ENCODE data around the gene TTR.
A peak's percentile ranks its signal among the peaks of the same experiment; 100 is the strongest.

The TTR gene

GRCh38 chr18:31577195-31577594, 14.5 kb upstream of the TTR start:
- no CpG with 5 or more reads among the region's 1 CpG for WGBS (ENCODE audit: extremely low coverage, insufficient coverage, insufficient read length)
- Histone ChIP-seq H4K8ac (ENCODE audit: low read depth, low read length) (no peak overlapping the region), H3K23ac (ENCODE audit: low read length) (no peak overlapping the region), H3K9ac (ENCODE audit: low read length) (no peak overlapping the region), H2BK5ac (ENCODE audit: low read depth, low read length, poor library complexity) (no peak overlapping the region), H2AK5ac (ENCODE audit: low read length) (no peak overlapping the region), H2BK12ac (ENCODE audit: low read length) (no peak overlapping the region), H3K14ac (ENCODE audit: low read length) (no peak overlapping the region), H2AFZ (ENCODE audit: insufficient read depth, low read length, poor library complexity) (no peak overlapping the region), H3K36me3 (ENCODE audit: control insufficient read depth in 1 of 2, insufficient read depth in 2 of 2, low read length in 2 of 2) (no peaks in the 10 kb centered on the region), H3K27me3 (ENCODE audit: insufficient read depth, low read length) (no peaks in the 10 kb centered on the region), H3K4ac (ENCODE audit: low read depth, low read length) (no peak overlapping the region), H3K79me1 (ENCODE audit: low read length) (no peaks in the 10 kb centered on the region), H3K18ac (ENCODE audit: low read length) (no peak overlapping the region), H3K79me2 (ENCODE audit: control insufficient read depth, insufficient read depth, low read length, poor library complexity) (no peaks in the 10 kb centered on the region), H3K4me3 (ENCODE audit: low read depth, low read length) (no peak overlapping the region), H2BK120ac (ENCODE audit: insufficient read depth, low read length, poor library complexity) (no peak overlapping the region), H3K9me3 (ENCODE audit: insufficient read depth, low read depth, low read length) (no peaks in the 10 kb centered on the region), H3K27ac (ENCODE audit: low read depth, low read length) (no peak overlapping the region), H3K4me2 (ENCODE audit: low read length) (no peak overlapping the region), H4K91ac (ENCODE audit: low read depth, low read length) (no peak overlapping the region), H3K4me1 (ENCODE audit: control insufficient read depth in 1 of 2, insufficient read depth in 2 of 2, low read length in 2 of 2) (peaks cover 3 to 4% of the 10 kb centered on the region in 2 experiments), H4K12ac (ENCODE audit: low read depth, low read length) (no peak overlapping the region)
- DNase-seq, result no peak

GRCh38 chr18:31578126-31578525, 13.6 kb upstream of the TTR start:
- Histone ChIP-seq H3K9me3 (ENCODE audit: insufficient read depth, low read depth, low read length) (no peaks in the 10 kb centered on the region), H3K18ac (ENCODE audit: low read length) (no peak overlapping the region), H3K9ac (ENCODE audit: low read length) (no peak overlapping the region), H3K79me2 (ENCODE audit: control insufficient read depth, insufficient read depth, low read length, poor library complexity) (no peaks in the 10 kb centered on the region), H4K12ac (ENCODE audit: low read depth, low read length) (no peak overlapping the region), H2BK12ac (ENCODE audit: low read length) (no peak overlapping the region), H3K4me2 (ENCODE audit: low read length) (no peak overlapping the region), H3K27ac (ENCODE audit: low read depth, low read length) (no peak overlapping the region), H3K4ac (ENCODE audit: low read depth, low read length) (no peak overlapping the region), H4K8ac (ENCODE audit: low read depth, low read length) (no peak overlapping the region), H3K27me3 (ENCODE audit: insufficient read depth, low read length) (no peaks in the 10 kb centered on the region), H3K36me3 (ENCODE audit: control insufficient read depth in 1 of 2, insufficient read depth in 2 of 2, low read length in 2 of 2) (no peaks in the 10 kb centered on the region), H2BK5ac (ENCODE audit: low read depth, low read length, poor library complexity) (no peak overlapping the region), H3K4me1 (ENCODE audit: control insufficient read depth in 1 of 2, insufficient read depth in 2 of 2, low read length in 2 of 2) (peaks cover 3 to 4% of the 10 kb centered on the region in 2 experiments), H3K14ac (ENCODE audit: low read length) (no peak overlapping the region), H2AFZ (ENCODE audit: insufficient read depth, low read length, poor library complexity) (no peak overlapping the region), H2BK120ac (ENCODE audit: insufficient read depth, low read length, poor library complexity) (no peak overlapping the region), H3K23ac (ENCODE audit: low read length) (no peak overlapping the region), H4K91ac (ENCODE audit: low read depth, low read length) (no peak overlapping the region), H3K4me3 (ENCODE audit: low read depth, low read length) (no peak overlapping the region), H3K79me1 (ENCODE audit: low read length) (no peaks in the 10 kb centered on the region), H2AK5ac (ENCODE audit: low read length) (no peak overlapping the region)
- no peak for DNase-seq
- no CpG with 5 or more reads among the region's 4 CpGs for WGBS (ENCODE audit: extremely low coverage, insufficient coverage, insufficient read length)

- no CpG with 5 or more reads among the region's 2 CpGs for WGBS (ENCODE audit: extremely low coverage, insufficient coverage, insufficient read length)
- no peak for DNase-seq
Measured at GRCh38 chr18:31579375-31579774, 12.3 kb upstream of the TTR start.

GRCh38 chr18:31581498-31582197, 10.0 kb upstream of the TTR start:
- Histone ChIP-seq H3K23ac (ENCODE audit: low read length) (no peak overlapping the region), H3K4me3 (ENCODE audit: low read depth, low read length) (no peak overlapping the region), H3K14ac (ENCODE audit: low read length) (no peak overlapping the region), H3K9ac (ENCODE audit: low read length) (no peak overlapping the region), H3K79me2 (ENCODE audit: control insufficient read depth, insufficient read depth, low read length, poor library complexity) (no peaks in the 10 kb centered on the region), H4K12ac (ENCODE audit: low read depth, low read length) (no peak overlapping the region), H4K8ac (ENCODE audit: low read depth, low read length) (no peak overlapping the region), H3K4me1 (ENCODE audit: control insufficient read depth in 1 of 2, insufficient read depth in 2 of 2, low read length in 2 of 2) (peaks cover 3 to 4% of the 10 kb centered on the region in 2 experiments), H3K9me3 (ENCODE audit: insufficient read depth, low read depth, low read length) (no peaks in the 10 kb centered on the region), H2BK12ac (ENCODE audit: low read length) (no peak overlapping the region), H3K36me3 (ENCODE audit: control insufficient read depth in 1 of 2, insufficient read depth in 2 of 2, low read length in 2 of 2) (no peaks in the 10 kb centered on the region), H2AK5ac (ENCODE audit: low read length) (no peak overlapping the region), H3K18ac (ENCODE audit: low read length) (no peak overlapping the region), H4K91ac (ENCODE audit: low read depth, low read length) (no peak overlapping the region), H3K79me1 (ENCODE audit: low read length) (peaks cover 2% of the 10 kb centered on the region), H3K4ac (ENCODE audit: low read depth, low read length) (no peak overlapping the region), H2BK5ac (ENCODE audit: low read depth, low read length, poor library complexity) (peak overlapping the region; percentile 35), H2BK120ac (ENCODE audit: insufficient read depth, low read length, poor library complexity) (no peak overlapping the region), H3K4me2 (ENCODE audit: low read length) (no peak overlapping the region), H3K27ac (ENCODE audit: low read depth, low read length) (peak overlapping the region; percentile 23), H2AFZ (ENCODE audit: insufficient read depth, low read length, poor library complexity) (no peak overlapping the region), H3K27me3 (ENCODE audit: insufficient read depth, low read length) (no peaks in the 10 kb centered on the region)
- WGBS (ENCODE audit: extremely low coverage, insufficient coverage, insufficient read length), result no CpG with 5 or more reads among the region's 4 CpGs
- DNase-seq, result peak; percentile 58 to 76

More at GRCh38 chr18:31579375-31579774, 12.3 kb upstream of the TTR start:
- H2AFZ ChIP-seq (ENCODE audit: insufficient read depth, low read length, poor library complexity), result no peak overlapping the region
- no peaks in the 10 kb centered on the region for H3K79me1 ChIP-seq (ENCODE audit: low read length)
- no peak overlapping the region for H4K91ac ChIP-seq (ENCODE audit: low read depth, low read length)
- H3K18ac ChIP-seq (ENCODE audit: low read length), result no peak overlapping the region
- no peak overlapping the region for H2BK120ac ChIP-seq (ENCODE audit: insufficient read depth, low read length, poor library complexity)
- H3K14ac ChIP-seq (ENCODE audit: low read length), result no peak overlapping the region
- H3K36me3 ChIP-seq (ENCODE audit: control insufficient read depth in 1 of 2, insufficient read depth in 2 of 2, low read length in 2 of 2), result no peaks in the 10 kb centered on the region
- no peaks in the 10 kb centered on the region for H3K9me3 ChIP-seq (ENCODE audit: insufficient read depth, low read depth, low read length)
- H2BK12ac ChIP-seq (ENCODE audit: low read length), result no peak overlapping the region
- H3K9ac ChIP-seq (ENCODE audit: low read length), result no peak overlapping the region
- H3K4me1 ChIP-seq (ENCODE audit: control insufficient read depth in 1 of 2, insufficient read depth in 2 of 2, low read length in 2 of 2), result peaks cover 3 to 4% of the 10 kb centered on the region in 2 experiments
- H3K4ac ChIP-seq (ENCODE audit: low read depth, low read length), result no peak overlapping the region
- no peak overlapping the region for H3K27ac ChIP-seq (ENCODE audit: low read depth, low read length)
- no peak overlapping the region for H3K4me2 ChIP-seq (ENCODE audit: low read length)
- no peak overlapping the region for H3K23ac ChIP-seq (ENCODE audit: low read length)
- no peaks in the 10 kb centered on the region for H3K27me3 ChIP-seq (ENCODE audit: insufficient read depth, low read length)
- H4K8ac ChIP-seq (ENCODE audit: low read depth, low read length), result no peak overlapping the region
- H3K79me2 ChIP-seq (ENCODE audit: control insufficient read depth, insufficient read depth, low read length, poor library complexity), result no peaks in the 10 kb centered on the region
- H2AK5ac ChIP-seq (ENCODE audit: low read length), result no peak overlapping the region
- H4K12ac ChIP-seq (ENCODE audit: low read depth, low read length), result no peak overlapping the region
- H3K4me3 ChIP-seq (ENCODE audit: low read depth, low read length), result no peak overlapping the region
- H2BK5ac ChIP-seq (ENCODE audit: low read depth, low read length, poor library complexity), result no peak overlapping the region
